HG03039 (cell line): Measurements from ENCODE around the gene AR.

ENCODE experiments used
- ATAC-seq: cut with Tn5 transposase; IDR thresholded peaks from one replicate; pipeline ENCODE4 v1.9.1; 2021; ENCODE audit warnings: mild to moderate bottlenecking, moderate library complexity; ENCODE audit not compliant: unreplicated experiment

Gene AR

GRCh38 chrX:67564475-67564874 lies 20.7 kb downstream of the AR start:
- no peak for ATAC-seq

GRCh38 chrX:67568769-67569168 lies 24.9 kb downstream of the AR start:
- no peak for ATAC-seq

- no peak for ATAC-seq
These were observed 27.0 kb downstream of the AR start for GRCh38 chrX:67570839-67571238.

- ATAC-seq = no peak
These were observed 30.9 kb downstream of the AR start for GRCh38 chrX:67574696-67575095.

- no peak for ATAC-seq
These were observed 38.6 kb downstream of the AR start for GRCh38 chrX:67582436-67582835.

- no peak for ATAC-seq
These were observed 39.4 kb downstream of the AR start for GRCh38 chrX:67583171-67583570.

GRCh38 chrX:67585401-67585800 lies 41.6 kb downstream of the AR start:
- ATAC-seq = no peak

- ATAC-seq = no peak
These were observed 44.3 kb downstream of the AR start for GRCh38 chrX:67587946-67588624.

- no peak for ATAC-seq
These were observed 53.3 kb downstream of the AR start for GRCh38 chrX:67596839-67597790.

- no peak for ATAC-seq
These were observed 55.7 kb downstream of the AR start for GRCh38 chrX:67599532-67599931.

GRCh38 chrX:67601771-67602170 lies 58.0 kb downstream of the AR start:
- ATAC-seq = no peak

GRCh38 chrX:67604979-67605703 lies 61.3 kb downstream of the AR start:
- ATAC-seq = no peak

- no peak for ATAC-seq
These were observed 63.6 kb downstream of the AR start for GRCh38 chrX:67607466-67607865.

- no peak for ATAC-seq
These were observed 66.5 kb downstream of the AR start for GRCh38 chrX:67610282-67610681.

- no peak for ATAC-seq
These were observed 68.4 kb downstream of the AR start for GRCh38 chrX:67612231-67612630.

GRCh38 chrX:67613366-67613765 lies 69.5 kb downstream of the AR start:
- ATAC-seq = no peak

GRCh38 chrX:67613996-67614395 lies 70.2 kb downstream of the AR start:
- ATAC-seq = no peak

GRCh38 chrX:67614423-67614822 lies 70.6 kb downstream of the AR start:
- no peak for ATAC-seq

- no peak for ATAC-seq
These were observed 75.4 kb downstream of the AR start for GRCh38 chrX:67619253-67619652.

GRCh38 chrX:67622053-67622585 lies 78.3 kb downstream of the AR start:
- ATAC-seq = no peak

GRCh38 chrX:67624325-67624724 lies 80.5 kb downstream of the AR start:
- ATAC-seq = no peak
